ENCODE measurements around the gene INHBE.
"Not testable (repeated sequence)": the region's sequence is repeated elsewhere in the genome, so short reads cannot be mapped to it uniquely, and the experiment has no call there.

Gene INHBE

GRCh38 chr12:57475271-57476161 lies 20.4 kb downstream of the INHBE start:
- no peak for DNase-seq (ENCODE audit: low read depth in 2 of 2)

- peak; percentile 80 to 88 for DNase-seq (ENCODE audit: low read depth in 2 of 2)
Measured at GRCh38 chr12:57476162-57476992, 21.3 kb downstream of the INHBE start.

- DNase-seq (ENCODE audit: low read depth in 2 of 2), result no peak
Measured at GRCh38 chr12:57476993-57477709, 22.0 kb downstream of the INHBE start.

GRCh38 chr12:57477710-57478681 lies 22.9 kb downstream of the INHBE start:
- DNase-seq (ENCODE audit: low read depth in 2 of 2), result no peak

- no peak for DNase-seq (ENCODE audit: low read depth in 2 of 2)
Measured at GRCh38 chr12:57479043-57479375, 23.9 kb downstream of the INHBE start.

GRCh38 chr12:57479376-57480115 lies 24.4 kb downstream of the INHBE start, which contains the start of gene ARHGAP9:
ARHGAP9 (minus strand) TSS chr12:57479866; CDS start chr12:57479406, 460 bp downstream.
- no peak for DNase-seq (ENCODE audit: low read depth in 2 of 2)

GRCh38 chr12:57481671-57482070 lies 26.6 kb downstream of the INHBE start:
- DNase-seq (ENCODE audit: low read depth in 2 of 2), result no peak

GRCh38 chr12:57483466-57483865 lies 28.4 kb downstream of the INHBE start:
- DNase-seq (ENCODE audit: low read depth in 2 of 2), result no peak

GRCh38 chr12:57485695-57486094 lies 30.6 kb downstream of the INHBE start:
- no peak for DNase-seq (ENCODE audit: low read depth in 2 of 2)

- no peak for DNase-seq (ENCODE audit: low read depth in 2 of 2)
Measured at GRCh38 chr12:57487055-57487596, 32.0 kb downstream of the INHBE start.

GRCh38 chr12:57487597-57488401 lies 32.7 kb downstream of the INHBE start, which contains the start of gene MARS1:
MARS1 (plus strand) TSS chr12:57488068; CDS start chr12:57488091, 23 bp downstream.
- DNase-seq (ENCODE audit: low read depth in 2 of 2), result peak; percentile 88 to 89

- DNase-seq (ENCODE audit: low read depth in 2 of 2), result no peak
Measured at GRCh38 chr12:57488402-57489156, 33.5 kb downstream of the INHBE start.

- DNase-seq (ENCODE audit: low read depth in 2 of 2), result no peak
Measured at GRCh38 chr12:57489157-57489641, 34.1 kb downstream of the INHBE start.

- DNase-seq (ENCODE audit: low read depth in 2 of 2), result no peak
Measured at GRCh38 chr12:57490126-57490525, 35.0 kb downstream of the INHBE start.

GRCh38 chr12:57491393-57492280 lies 36.5 kb downstream of the INHBE start:
- no peak for DNase-seq (ENCODE audit: low read depth in 2 of 2)

- not testable (repeated sequence) for DNase-seq (ENCODE audit: low read depth in 2 of 2)
Measured at GRCh38 chr12:57495051-57495701, 40.1 kb downstream of the INHBE start.

Measured in stimulated activated CD4-positive, alpha-beta T cell treated with anti-CD3 and anti-CD28 coated beads, Interleukin-15, amount 100 ng/mL, for 48 hours (primary cell).